ENCODE results near the gene SCRN1. TPM values are rescaled to one million over a fixed set of nuclear protein-coding genes. Genes with fewer than 3 reads are reported as not detected.

The SCRN1 gene
- total and polyA plus RNA-seq, 2 of the 13 experiments (the other 11 are each of a cell fraction or from before 2014, with no cell fraction given), result 43.2 to 49.8 TPM

DNA sequence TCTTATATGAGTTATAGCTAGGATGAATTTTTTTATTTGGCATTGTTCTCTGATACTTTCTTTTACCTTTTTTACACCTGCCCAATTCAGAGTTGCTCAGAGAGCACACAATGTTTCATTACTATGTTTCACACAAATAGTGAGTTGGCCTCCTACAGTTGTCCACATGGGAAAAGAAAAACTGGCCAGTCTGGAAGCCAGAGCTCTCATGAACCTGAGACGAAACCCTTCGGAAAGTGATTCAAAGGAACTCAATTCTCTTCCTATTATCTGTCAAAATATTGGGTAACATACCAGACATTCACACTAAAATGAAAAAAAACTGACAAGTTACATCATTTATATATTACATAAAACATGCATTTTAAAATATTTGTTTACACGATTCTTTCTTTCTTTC lies 15.3 kb downstream of the SCRN1 start:
- Histone ChIP-seq H3K27me3 (ENCODE audit: control insufficient read depth in 1 of 2, insufficient read depth in 2 of 2, low read length in 2 of 2) (no peaks in the 10 kb centered on the region), H3K4me3 (replicated peaks in 1 of 3; ENCODE audit: insufficient read depth in 1 of 3, low read depth in 2 of 3, low read length in 3 of 3) (no peak overlapping the region), H3K4me1 (ENCODE audit: insufficient read depth, low read length) (no peaks in the 10 kb centered on the region), H3K9me3 (ENCODE audit: low read length) (no peaks in the 10 kb centered on the region), H2AFZ (ENCODE audit: low read length) (no peak overlapping the region), H3K27ac (ENCODE audit: extremely low read length, insufficient read depth, low read length) (no peak overlapping the region), H4K20me1 (ENCODE audit: insufficient read depth, low read length) (peaks cover 40% of the 10 kb centered on the region), H3K4me2 (ENCODE audit: low read depth, low read length) (no peak overlapping the region), H3K79me2 (ENCODE audit: insufficient read depth, low read length) (peaks cover 81% of the 10 kb centered on the region), H3K36me3 (replicated peaks in 1 of 2; ENCODE audit: control insufficient read depth in 1 of 2, insufficient read depth in 2 of 2, low read length in 2 of 2) (peaks cover 4 to 6% of the 10 kb centered on the region in 2 experiments; a peak in 2 of 5 replicates), H3K9ac (ENCODE audit: insufficient read depth, low read depth, low read length) (no peak overlapping the region)
- TF ChIP-seq GATAD1 (CRISPR knock-in tag; IDR thresholded peaks at IDR 0.05) (no peak), ZSCAN20 (CRISPR knock-in tag; IDR thresholded peaks at IDR 0.05; ENCODE audit: borderline replicate concordance) (no peak), CENPX (CRISPR knock-in tag; IDR thresholded peaks at IDR 0.05) (no peak)
- TF ChIP-seq, protein P1, sequence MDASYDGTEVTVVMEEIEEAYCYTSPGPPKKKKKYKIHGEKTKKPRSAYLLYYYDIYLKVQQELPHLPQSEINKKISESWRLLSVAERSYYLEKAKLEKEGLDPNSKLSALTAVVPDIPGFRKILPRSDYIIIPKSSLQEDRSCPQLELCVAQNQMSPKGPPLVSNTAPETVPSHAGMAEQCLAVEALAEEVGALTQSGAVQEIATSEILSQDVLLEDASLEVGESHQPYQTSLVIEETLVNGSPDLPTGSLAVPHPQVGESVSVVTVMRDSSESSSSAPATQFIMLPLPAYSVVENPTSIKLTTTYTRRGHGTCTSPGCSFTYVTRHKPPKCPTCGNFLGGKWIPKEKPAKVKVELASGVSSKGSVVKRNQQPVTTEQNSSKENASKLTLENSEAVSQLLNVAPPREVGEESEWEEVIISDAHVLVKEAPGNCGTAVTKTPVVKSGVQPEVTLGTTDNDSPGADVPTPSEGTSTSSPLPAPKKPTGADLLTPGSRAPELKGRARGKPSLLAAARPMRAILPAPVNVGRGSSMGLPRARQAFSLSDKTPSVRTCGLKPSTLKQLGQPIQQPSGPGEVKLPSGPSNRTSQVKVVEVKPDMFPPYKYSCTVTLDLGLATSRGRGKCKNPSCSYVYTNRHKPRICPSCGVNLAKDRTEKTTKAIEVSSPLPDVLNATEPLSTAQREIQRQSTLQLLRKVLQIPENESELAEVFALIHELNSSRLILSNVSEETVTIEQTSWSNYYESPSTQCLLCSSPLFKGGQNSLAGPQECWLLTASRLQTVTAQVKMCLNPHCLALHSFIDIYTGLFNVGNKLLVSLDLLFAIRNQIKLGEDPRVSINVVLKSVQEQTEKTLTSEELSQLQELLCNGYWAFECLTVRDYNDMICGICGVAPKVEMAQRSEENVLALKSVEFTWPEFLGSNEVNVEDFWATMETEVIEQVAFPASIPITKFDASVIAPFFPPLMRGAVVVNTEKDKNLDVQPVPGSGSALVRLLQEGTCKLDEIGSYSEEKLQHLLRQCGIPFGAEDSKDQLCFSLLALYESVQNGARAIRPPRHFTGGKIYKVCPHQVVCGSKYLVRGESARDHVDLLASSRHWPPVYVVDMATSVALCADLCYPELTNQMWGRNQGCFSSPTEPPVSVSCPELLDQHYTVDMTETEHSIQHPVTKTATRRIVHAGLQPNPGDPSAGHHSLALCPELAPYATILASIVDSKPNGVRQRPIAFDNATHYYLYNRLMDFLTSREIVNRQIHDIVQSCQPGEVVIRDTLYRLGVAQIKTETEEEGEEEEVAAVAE (CRISPR knock-in tag; IDR thresholded peaks at IDR 0.05; ENCODE audit: borderline replicate concordance), result no peak
- TF ChIP-seq, protein P2, sequence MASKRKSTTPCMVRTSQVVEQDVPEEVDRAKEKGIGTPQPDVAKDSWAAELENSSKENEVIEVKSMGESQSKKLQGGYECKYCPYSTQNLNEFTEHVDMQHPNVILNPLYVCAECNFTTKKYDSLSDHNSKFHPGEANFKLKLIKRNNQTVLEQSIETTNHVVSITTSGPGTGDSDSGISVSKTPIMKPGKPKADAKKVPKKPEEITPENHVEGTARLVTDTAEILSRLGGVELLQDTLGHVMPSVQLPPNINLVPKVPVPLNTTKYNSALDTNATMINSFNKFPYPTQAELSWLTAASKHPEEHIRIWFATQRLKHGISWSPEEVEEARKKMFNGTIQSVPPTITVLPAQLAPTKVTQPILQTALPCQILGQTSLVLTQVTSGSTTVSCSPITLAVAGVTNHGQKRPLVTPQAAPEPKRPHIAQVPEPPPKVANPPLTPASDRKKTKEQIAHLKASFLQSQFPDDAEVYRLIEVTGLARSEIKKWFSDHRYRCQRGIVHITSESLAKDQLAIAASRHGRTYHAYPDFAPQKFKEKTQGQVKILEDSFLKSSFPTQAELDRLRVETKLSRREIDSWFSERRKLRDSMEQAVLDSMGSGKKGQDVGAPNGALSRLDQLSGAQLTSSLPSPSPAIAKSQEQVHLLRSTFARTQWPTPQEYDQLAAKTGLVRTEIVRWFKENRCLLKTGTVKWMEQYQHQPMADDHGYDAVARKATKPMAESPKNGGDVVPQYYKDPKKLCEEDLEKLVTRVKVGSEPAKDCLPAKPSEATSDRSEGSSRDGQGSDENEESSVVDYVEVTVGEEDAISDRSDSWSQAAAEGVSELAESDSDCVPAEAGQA (IDR thresholded peaks at IDR 0.05; ENCODE audit: low read depth), result no peak
- TF ChIP-seq, protein P2 (CRISPR knock-in tag; IDR thresholded peaks at IDR 0.05; ENCODE audit: borderline replicate concordance), result no peak
- TF ChIP-seq, protein P3, sequence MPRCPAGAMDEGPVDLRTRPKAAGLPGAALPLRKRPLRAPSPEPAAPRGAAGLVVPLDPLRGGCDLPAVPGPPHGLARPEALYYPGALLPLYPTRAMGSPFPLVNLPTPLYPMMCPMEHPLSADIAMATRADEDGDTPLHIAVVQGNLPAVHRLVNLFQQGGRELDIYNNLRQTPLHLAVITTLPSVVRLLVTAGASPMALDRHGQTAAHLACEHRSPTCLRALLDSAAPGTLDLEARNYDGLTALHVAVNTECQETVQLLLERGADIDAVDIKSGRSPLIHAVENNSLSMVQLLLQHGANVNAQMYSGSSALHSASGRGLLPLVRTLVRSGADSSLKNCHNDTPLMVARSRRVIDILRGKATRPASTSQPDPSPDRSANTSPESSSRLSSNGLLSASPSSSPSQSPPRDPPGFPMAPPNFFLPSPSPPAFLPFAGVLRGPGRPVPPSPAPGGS (CRISPR knock-in tag; IDR thresholded peaks at IDR 0.05), result no peak
- TF ChIP-seq, protein P4, sequence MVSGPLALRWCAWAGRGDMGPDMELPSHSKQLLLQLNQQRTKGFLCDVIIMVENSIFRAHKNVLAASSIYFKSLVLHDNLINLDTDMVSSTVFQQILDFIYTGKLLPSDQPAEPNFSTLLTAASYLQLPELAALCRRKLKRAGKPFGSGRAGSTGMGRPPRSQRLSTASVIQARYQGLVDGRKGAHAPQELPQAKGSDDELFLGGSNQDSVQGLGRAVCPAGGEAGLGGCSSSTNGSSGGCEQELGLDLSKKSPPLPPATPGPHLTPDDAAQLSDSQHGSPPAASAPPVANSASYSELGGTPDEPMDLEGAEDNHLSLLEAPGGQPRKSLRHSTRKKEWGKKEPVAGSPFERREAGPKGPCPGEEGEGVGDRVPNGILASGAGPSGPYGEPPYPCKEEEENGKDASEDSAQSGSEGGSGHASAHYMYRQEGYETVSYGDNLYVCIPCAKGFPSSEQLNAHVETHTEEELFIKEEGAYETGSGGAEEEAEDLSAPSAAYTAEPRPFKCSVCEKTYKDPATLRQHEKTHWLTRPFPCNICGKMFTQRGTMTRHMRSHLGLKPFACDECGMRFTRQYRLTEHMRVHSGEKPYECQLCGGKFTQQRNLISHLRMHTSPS (CRISPR knock-in tag; IDR thresholded peaks at IDR 0.05; ENCODE audit: low read depth), result no peak
- TF ChIP-seq, protein P5, sequence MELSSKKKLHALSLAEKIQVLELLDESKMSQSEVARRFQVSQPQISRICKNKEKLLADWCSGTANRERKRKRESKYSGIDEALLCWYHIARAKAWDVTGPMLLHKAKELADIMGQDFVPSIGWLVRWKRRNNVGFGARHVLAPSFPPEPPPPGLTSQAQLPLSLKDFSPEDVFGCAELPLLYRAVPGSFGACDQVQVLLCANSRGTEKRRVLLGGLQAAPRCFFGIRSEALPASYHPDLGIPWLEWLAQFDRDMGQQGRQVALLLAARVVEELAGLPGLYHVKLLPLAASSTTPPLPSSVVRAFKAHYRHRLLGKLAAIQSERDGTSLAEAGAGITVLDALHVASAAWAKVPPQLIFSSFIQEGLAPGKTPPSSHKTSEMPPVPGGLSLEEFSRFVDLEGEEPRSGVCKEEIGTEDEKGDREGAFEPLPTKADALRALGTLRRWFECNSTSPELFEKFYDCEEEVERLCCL (CRISPR knock-in tag; IDR thresholded peaks at IDR 0.05; ENCODE audit: borderline replicate concordance), result no peak
- 95% methylated on average over 3 of the region's 3 CpGs for WGBS (ENCODE audit: low lambda C conversion rate)
- ATAC-seq, result no peak
- in situ Hi-C loops (cut with HindIII; ENCODE audit: extremely low pct_ligation_motif_present, low pct_unique_long_range_greater_than_20kb) (no loop called here), intact Hi-C loops (cut with micrococcal nuclease; ENCODE audit: unreplicated experiment) (no loop called here)
- no TSS peak for BruUV-seq (replicated peaks)
- ChIA-PET POLR2A (no interaction called here), CTCF (ENCODE audit: low intra/inter-chr PET ratio, low total read pairs) (no interaction called here)
- DNase-seq (ENCODE audit: low spot score), result no peak
- FAIRE-seq, result no peak

Measured in HepG2 (cell line).